K562 (cell line): Measurements from ENCODE around the gene CYSTM1. TPM values are rescaled to one million over a fixed set of nuclear protein-coding genes. Genes with fewer than 3 reads are reported as not detected.

Experiments
- ATF7 ChIP-seq: fragments of 450-650 bp; IDR thresholded peaks from 2 replicates; pipeline ENCODE4 v1.7.1; 2014; ENCODE audit warnings: mild to moderate bottlenecking, moderate library complexity
- ETV6 ChIP-seq, 3 experiments: fragments of 150-350 bp in 1 of 3; sonication (generic) in 1 of 3; formaldehyde crosslinking in 1 of 3; IDR thresholded peaks; 2 replicates each; pipeline versions ENCODE4 v1.6.1 to v1.8.0; 2014 to 2022; ENCODE audit warnings: borderline replicate concordance in 2 of 3, low read depth in 2 of 3, antibody characterized with exemption in 1 of 3, low read length in 1 of 3, mild to moderate bottlenecking in 1 of 3, missing genetic modification reagents in 1 of 3
- FOXK2 ChIP-seq, 2 experiments: fragments of 450-650 bp; IDR thresholded peaks in 1 of 2; conservative IDR thresholded peaks in 1 of 2; 2 replicates each; pipeline ENCODE4 v1.6.1; 2016; ENCODE audit warnings: low read depth in 2 of 2, mild to moderate bottlenecking in 1 of 2
- GATAD2A ChIP-seq: fragments of 450-650 bp; IDR thresholded peaks from 2 replicates; pipeline ENCODE4 v1.6.1; 2017
- HDGF ChIP-seq: fragments of 450-650 bp; IDR thresholded peaks from 2 replicates; pipeline ENCODE4 v1.6.1; 2016
- MED1 ChIP-seq: sonication (generic); formaldehyde crosslinking; IDR thresholded peaks from 2 replicates; pipeline ENCODE4 v1.8.1; 2023; ENCODE audit warnings: missing genetic modification reagents, borderline replicate concordance
- MYNN ChIP-seq, 2 experiments: sonication (generic); formaldehyde crosslinking in 1 of 2; IDR thresholded peaks; 2 replicates each; pipeline versions ENCODE4 v1.5.0 to v1.6.1; 2016 to 2020; ENCODE audit warnings: antibody characterized with exemption in 1 of 2, missing genetic modification reagents in 1 of 2
- NR2C2 ChIP-seq, 2 experiments: fragments of 200-800 bp in 1 of 2; sonication (Bioruptor generic) in 1 of 2; sonication (generic) in 1 of 2; formaldehyde crosslinking in 1 of 2; IDR thresholded peaks; 2 replicates each; pipeline versions ENCODE4 v1.6.1 to v1.8.0; 2016 to 2022; ENCODE audit warnings: mild to moderate bottlenecking in 1 of 2, missing compliant biosample characterization in 1 of 2, missing genetic modification characterization in 1 of 2, missing genetic modification reagents in 1 of 2
- POLR2A ChIP-seq: fragments of 450-650 bp; conservative IDR thresholded peaks from 2 replicates; pipeline ENCODE4 v1.6.1; 2016
- RUNX1 ChIP-seq: sonication (generic); IDR thresholded peaks from 2 replicates; pipeline ENCODE4 v1.6.1; 2016; ENCODE audit warnings: antibody characterized with exemption, low read depth
- SETDB1 ChIP-seq: IDR thresholded peaks from one replicate; pipeline ENCODE4 v1.6.1; 2012; ENCODE audit warnings: low read length, control low read depth, inconsistent platforms
- SMAD3 ChIP-seq: fragments of 450-650 bp; formaldehyde crosslinking; conservative IDR thresholded peaks from 2 replicates; pipeline ENCODE4 v1.4.0; 2020; ENCODE audit warnings: mild to moderate bottlenecking
- SRSF9 ChIP-seq: fragments of 200-400 bp; formaldehyde crosslinking; IDR thresholded peaks from 2 replicates; pipeline ENCODE4 v1.6.1; 2017; ENCODE audit warnings: low read depth, low read length, borderline replicate concordance
- YBX1 ChIP-seq: fragments of 450-650 bp; IDR thresholded peaks from 2 replicates; pipeline ENCODE4 v1.7.1; 2016; ENCODE audit warnings: mild to moderate bottlenecking
- polyA plus RNA-seq, 8 experiments: library from polyadenylated mRNA; depleted of rRNA in 4 of 8; stranded (reverse) in 5 of 8; unstranded in 3 of 8; fragments of >200 nt; fragmentation: Nextera tagmentation in 2 of 8; fragmentation: Illumina TruSeq in 1 of 8; extraction: Ambion mirVana in 2 of 8; extraction: Trizol in 1 of 8; gene quantifications; 2 replicates each; pipeline versions ENCODE4 v1.2.1 to v1.2.3, GENCODE V29; 2011 to 2014; ENCODE audit warnings: inconsistent platforms in 1 of 8, missing spikeins in 1 of 8
- total RNA-seq, 7 experiments: library from RNA; depleted of rRNA in 6 of 7; stranded (reverse); fragments of >200 nt in 6 of 7; fragmentation: Illumina TruSeq in 2 of 7; extraction: Trizol in 2 of 7; gene quantifications; 2 replicates each; pipeline versions ENCODE4 v1.2.1 to v1.2.3, GENCODE V29; 2011 to 2021; ENCODE audit warnings: low replicate concordance in 1 of 7
- TF ChIP-seq, protein P1 (sequence below): sonication (generic); formaldehyde crosslinking; IDR thresholded peaks from 2 replicates; pipeline ENCODE4 v1.8.0; 2022; ENCODE audit warnings: mild to moderate bottlenecking, missing genetic modification reagents
- TF ChIP-seq, protein P2 (sequence below): fragments of 250-450 bp; sonication (Bioruptor Pico); IDR thresholded peaks from 2 replicates; pipeline ENCODE4 v1.5.1; 2021; ENCODE audit warnings: mild to moderate bottlenecking
- TF ChIP-seq, protein P3 (sequence below): fragments of 450-650 bp; IDR thresholded peaks from 2 replicates; pipeline ENCODE4 v1.6.1; 2016; ENCODE audit warnings: missing biosample characterization, missing genetic modification characterization
- TF ChIP-seq, protein P4 (sequence below): fragments of 250-450 bp; sonication (Bioruptor Pico); IDR thresholded peaks from 2 replicates; pipeline ENCODE4 v1.5.0; 2021
- TF ChIP-seq, protein P5 (sequence below): sonication (generic); formaldehyde crosslinking; IDR thresholded peaks from 2 replicates; pipeline ENCODE4 v1.8.0; 2022; ENCODE audit warnings: mild to moderate bottlenecking, missing genetic modification reagents
- TF ChIP-seq, protein P6 (sequence below): fragments of 450-650 bp; formaldehyde crosslinking; IDR thresholded peaks from 2 replicates; pipeline ENCODE4 v1.4.0; 2020; ENCODE audit warnings: mild to moderate bottlenecking, moderate library complexity

CYSTM1 gene
- total and polyA plus RNA-seq, 9 of the 15 experiments (the other 6 are each of a cell fraction or from before 2014, with no cell fraction given), result 76.1 to 422 (median 108) TPM

DNA sequence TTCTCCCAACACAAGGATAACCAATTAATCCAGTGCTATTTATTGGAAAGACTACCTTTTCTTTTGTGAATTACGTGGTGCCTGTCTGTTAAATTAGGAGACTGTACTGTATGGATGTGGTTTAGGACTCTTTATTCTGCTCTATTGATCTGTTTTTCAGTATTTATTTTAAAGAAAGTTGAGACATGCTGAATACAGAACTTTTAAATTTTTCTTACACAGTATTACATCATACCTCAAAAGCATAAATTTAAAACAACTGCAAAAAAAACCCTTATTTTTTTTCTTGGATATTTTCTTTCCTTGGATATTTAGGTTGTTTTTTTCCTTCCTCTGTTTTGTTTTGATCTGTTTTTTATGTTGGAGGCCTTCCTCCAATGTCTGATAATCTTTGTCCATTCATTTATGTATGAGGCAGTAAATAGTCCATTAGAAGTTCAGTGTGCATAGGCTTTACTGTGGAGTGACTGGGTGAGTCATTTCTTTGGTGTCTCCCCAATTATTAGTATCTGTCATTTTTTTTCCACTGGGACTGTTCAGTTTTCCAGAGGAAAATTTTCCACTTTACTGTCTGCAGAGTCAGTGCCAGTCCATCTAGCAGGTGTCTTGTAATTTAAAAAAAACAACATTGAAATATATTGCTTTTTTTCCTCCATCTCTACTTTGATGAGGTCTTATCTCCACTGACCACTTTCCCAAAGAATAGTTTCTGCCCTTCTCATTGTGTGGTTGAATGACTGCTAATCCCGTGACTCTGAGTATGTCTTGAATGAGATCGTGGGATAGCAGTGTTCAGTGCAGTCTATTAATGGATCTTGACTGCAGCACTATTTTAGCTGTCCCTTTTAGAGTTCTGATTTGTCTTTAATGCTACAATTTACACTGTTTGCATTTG, 15.2 kb downstream of the CYSTM1 start (continued):
- TF ChIP-seq, protein P1, sequence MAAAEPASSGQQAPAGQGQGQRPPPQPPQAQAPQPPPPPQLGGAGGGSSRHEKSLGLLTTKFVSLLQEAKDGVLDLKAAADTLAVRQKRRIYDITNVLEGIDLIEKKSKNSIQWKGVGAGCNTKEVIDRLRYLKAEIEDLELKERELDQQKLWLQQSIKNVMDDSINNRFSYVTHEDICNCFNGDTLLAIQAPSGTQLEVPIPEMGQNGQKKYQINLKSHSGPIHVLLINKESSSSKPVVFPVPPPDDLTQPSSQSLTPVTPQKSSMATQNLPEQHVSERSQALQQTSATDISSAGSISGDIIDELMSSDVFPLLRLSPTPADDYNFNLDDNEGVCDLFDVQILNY, result no peak
- TF ChIP-seq RUNX1 (no peak), MED1 (CRISPR knock-in tag) (no peak), MYNN (IDR thresholded peaks at IDR 0.05) (no peak), MYNN (CRISPR knock-in tag; IDR thresholded peaks at IDR 0.05) (no peak), ETV6 (IDR thresholded peaks at IDR 0.05; ENCODE audit: borderline replicate concordance in 1 of 2, low read depth in 2 of 2, low read length in 1 of 2) (no peak), ETV6 (CRISPR knock-in tag; IDR thresholded peaks at IDR 0.05; ENCODE audit: borderline replicate concordance) (no peak), NR2C2 (CRISPR knock-in tag; IDR thresholded peaks at IDR 0.05) (no peak), NR2C2 (tag; IDR thresholded peaks at IDR 0.05) (no peak), SMAD3 (CRISPR knock-in tag) (no peak), POLR2A (no peak), ATF7 (peak; percentile 64), GATAD2A (peak; percentile 38; the same call in 1 of the 2 replicates), HDGF (no peak), SRSF9 (no peak), FOXK2 (conservative IDR thresholded peaks at IDR 0.05 in 1 of 2, IDR thresholded peaks at IDR 0.05 in 1 of 2; ENCODE audit: low read depth in 2 of 2) (0 out of 4 replicates have a peak, but pooled peaks of 1 of the 2 experiments have one; percentile 26), YBX1 (no peak), SETDB1 (no peak)
- TF ChIP-seq, protein P2, sequence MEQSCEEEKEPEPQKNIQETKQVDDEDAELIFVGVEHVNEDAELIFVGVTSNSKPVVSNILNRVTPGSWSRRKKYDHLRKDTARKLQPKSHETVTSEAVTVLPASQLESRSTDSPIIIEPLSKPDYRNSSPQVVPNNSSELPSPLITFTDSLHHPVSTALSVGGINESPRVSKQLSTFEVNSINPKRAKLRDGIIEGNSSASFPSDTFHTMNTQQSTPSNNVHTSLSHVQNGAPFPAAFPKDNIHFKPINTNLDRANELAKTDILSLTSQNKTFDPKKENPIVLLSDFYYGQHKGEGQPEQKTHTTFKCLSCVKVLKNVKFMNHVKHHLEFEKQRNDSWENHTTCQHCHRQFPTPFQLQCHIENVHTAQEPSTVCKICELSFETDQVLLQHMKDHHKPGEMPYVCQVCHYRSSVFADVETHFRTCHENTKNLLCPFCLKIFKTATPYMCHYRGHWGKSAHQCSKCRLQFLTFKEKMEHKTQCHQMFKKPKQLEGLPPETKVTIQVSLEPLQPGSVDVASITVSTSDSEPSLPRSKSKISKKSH (CRISPR knock-in tag), result no peak
- TF ChIP-seq, protein P3, sequence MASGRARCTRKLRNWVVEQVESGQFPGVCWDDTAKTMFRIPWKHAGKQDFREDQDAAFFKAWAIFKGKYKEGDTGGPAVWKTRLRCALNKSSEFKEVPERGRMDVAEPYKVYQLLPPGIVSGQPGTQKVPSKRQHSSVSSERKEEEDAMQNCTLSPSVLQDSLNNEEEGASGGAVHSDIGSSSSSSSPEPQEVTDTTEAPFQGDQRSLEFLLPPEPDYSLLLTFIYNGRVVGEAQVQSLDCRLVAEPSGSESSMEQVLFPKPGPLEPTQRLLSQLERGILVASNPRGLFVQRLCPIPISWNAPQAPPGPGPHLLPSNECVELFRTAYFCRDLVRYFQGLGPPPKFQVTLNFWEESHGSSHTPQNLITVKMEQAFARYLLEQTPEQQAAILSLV, result 0 out of 2 replicates have a peak, but pooled peaks have one; percentile 30
- TF ChIP-seq, protein P4, sequence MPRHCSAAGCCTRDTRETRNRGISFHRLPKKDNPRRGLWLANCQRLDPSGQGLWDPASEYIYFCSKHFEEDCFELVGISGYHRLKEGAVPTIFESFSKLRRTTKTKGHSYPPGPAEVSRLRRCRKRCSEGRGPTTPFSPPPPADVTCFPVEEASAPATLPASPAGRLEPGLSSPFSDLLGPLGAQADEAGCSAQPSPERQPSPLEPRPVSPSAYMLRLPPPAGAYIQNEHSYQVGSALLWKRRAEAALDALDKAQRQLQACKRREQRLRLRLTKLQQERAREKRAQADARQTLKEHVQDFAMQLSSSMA (CRISPR knock-in tag), result no peak
- TF ChIP-seq, protein P5, sequence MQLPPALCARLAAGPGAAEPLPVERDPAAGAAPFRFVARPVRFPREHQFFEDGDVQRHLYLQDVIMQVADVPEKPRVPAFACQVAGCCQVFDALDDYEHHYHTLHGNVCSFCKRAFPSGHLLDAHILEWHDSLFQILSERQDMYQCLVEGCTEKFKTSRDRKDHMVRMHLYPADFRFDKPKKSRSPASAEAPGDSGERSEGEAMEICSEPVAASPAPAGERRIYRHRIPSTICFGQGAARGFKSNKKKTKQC, result no peak
- TF ChIP-seq, protein P6, sequence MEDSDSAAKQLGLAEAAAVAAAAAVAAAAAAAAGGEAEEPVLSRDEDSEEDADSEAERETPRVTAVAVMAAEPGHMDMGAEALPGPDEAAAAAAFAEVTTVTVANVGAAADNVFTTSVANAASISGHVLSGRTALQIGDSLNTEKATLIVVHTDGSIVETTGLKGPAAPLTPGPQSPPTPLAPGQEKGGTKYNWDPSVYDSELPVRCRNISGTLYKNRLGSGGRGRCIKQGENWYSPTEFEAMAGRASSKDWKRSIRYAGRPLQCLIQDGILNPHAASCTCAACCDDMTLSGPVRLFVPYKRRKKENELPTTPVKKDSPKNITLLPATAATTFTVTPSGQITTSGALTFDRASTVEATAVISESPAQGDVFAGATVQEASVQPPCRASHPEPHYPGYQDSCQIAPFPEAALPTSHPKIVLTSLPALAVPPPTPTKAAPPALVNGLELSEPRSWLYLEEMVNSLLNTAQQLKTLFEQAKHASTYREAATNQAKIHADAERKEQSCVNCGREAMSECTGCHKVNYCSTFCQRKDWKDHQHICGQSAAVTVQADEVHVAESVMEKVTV (CRISPR knock-in tag), result no peak
